ENCODE measurements around the gene METTL1.
"Not testable (repeated sequence)": the region's sequence is repeated elsewhere in the genome, so short reads cannot be mapped to it uniquely, and the experiment has no call there.

METTL1 gene

DNA sequence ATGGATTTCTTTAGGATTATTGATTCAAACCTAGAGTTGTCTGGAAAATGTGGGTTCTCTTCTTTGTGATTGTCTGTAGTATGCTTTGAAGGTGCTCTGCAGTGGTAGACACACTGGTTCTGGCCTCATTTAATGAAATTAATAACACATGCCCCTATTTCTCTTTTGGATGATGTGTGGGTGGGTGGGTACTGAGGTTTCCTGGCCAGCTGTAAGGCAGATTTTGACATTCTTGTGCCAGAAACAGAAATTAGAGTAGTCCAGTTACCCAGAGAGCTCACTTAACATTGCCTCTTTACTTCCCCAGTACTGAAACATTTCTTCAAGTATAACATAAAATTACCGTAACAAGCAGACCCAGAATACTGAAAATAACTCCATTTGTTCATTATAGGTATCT, 25.1 kb upstream of the METTL1 start:
- no peak for DNase-seq (ENCODE audit: low read depth)

GRCh38 chr12:57795354-57795753, 23.4 kb upstream of the METTL1 start:
- no peak for DNase-seq (ENCODE audit: low read depth)

GRCh38 chr12:57793920-57794319, 22.0 kb upstream of the METTL1 start:
- no peak for DNase-seq (ENCODE audit: low read depth)

DNA sequence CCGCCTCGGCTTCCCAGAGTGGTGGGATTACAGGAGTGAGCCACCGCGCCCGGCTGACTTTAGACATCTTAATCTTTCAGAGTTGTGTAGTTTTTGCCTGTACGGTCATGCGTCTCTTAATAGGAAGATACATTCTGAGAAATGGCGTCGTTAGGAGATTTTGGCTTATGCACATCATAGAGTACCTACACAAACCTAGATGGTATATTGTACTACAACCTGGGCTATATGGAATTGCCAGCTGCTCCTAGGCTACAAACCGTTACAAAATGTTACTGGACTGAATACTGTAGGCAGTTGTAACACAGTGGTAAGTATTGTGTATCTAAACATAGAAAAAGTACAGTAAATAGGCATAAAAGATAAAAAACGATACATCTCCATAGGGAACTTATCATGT, 12.0 kb upstream of the METTL1 start:
- no peak for DNase-seq (ENCODE audit: low read depth)

DNA sequence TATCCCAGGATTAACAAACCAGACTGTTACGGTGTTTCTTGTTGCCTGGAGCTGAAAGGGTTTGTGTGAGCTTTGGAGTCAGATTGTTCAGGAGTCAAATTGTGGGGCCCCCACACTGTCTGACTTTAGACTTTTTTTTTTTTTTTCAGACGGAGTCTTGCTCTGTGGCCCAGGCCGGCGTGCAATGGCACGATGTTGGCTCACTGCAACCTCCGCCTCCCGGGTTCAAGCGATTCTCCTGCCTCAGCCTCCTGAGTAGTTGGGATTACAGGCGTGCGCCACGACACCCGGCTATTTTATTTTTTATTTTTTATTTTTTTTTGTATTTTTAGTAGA, 11.5 kb upstream of the METTL1 start:
- no peak for DNase-seq (ENCODE audit: low read depth)

DNA sequence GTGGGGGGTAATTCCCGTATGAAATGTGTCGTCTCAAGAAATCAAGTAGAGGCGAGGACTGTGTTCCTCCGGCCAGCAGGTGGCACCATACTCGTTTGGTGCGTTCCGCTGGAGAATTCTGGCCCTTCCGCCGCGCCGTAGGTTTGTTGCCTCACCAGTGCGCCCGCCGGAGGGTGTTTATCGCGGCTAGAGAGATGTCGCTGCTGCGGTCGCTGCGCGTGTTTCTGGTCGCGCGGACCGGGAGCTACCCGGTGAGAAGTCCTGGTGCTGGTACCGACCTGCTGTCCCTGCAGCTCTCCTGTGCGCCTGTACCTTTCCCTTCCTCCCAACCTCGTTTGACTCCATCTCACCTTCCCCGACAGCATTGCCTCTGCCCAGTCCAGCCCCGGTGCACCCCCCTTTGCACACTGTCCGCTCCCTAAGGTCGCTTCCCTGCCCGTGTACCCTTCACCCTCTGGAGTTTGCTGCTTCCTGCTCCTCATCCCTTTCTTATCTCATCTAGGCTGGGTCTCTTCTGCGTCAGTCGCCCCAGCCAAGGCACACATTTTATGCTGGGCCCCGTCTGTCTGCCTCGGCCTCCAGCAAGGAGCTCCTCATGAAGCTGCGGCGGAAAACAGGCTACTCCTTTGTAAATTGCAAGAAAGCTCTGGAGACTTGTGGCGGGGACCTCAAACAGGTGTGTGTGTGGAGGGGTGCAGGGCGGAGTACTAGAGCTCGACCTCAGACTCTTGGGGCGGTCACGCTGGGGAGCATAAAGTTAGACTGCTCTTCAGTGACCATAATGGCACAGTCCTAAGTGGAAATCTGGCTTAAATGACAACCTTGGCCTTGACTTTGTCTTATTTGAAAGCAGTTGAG, 10.9 kb upstream of the METTL1 start, which contains the start of gene TSFM:
TSS of gene TSFM (plus strand) at position 180 of the 858 bp plus-strand sequence. CDS start at position 195, 15 bp downstream.
- peak; percentile 76 for DNase-seq (ENCODE audit: low read depth)

GRCh38 chr12:57782243-57782607, 10.3 kb upstream of the METTL1 start:
- DNase-seq (ENCODE audit: low read depth): no peak

GRCh38 chr12:57781801-57782200, 9.9 kb upstream of the METTL1 start:
- no peak for DNase-seq (ENCODE audit: low read depth)

DNA sequence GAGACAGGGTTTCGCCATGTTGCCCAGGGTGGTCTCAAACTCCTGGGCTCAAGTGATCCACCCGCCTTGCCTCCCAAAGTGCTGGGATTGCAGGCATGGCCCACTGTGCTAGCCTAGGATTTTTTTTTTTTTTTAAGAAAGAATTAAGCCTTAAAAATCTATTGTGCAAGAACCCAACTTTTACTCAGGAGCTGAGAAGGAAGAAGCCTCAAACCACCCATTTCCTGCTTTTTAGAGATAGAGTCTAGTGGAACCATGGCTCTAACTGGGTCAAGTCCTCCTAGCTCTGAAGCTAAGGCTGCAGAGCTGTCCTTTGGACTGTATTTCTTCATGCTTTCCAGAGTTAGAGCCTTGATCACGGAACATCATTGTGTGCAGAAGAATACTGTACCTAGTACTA, 9.3 kb upstream of the METTL1 start:
- no peak for DNase-seq (ENCODE audit: low read depth)

DNA sequence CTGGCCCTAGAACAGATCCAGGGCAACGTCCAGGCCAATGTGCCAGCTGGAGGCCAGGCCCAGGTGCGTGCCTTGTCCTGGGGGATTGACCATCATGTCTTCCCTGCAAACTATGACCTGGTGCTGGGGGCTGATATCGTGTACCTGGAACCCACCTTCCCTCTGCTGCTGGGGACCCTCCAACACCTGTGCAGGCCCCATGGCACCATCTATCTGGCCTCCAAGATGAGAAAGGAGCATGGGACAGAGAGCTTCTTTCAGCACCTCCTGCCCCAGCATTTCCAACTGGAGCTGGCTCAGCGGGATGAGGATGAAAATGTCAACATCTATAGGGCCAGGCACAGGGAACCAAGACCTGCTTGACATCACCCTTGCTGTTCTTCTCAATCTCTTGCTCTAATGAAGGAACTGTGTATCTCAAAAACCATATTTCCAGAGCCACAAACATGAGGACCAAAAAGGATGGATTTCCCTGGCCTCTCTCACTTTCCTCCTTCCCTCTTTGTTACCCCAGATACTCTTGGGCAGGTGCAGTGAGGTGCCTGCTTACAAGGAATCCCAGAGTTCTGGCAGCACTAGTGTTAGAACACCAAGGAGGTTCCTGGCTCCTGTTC, 8.5 kb upstream of the METTL1 start:
- DNase-seq (ENCODE audit: low read depth): no peak

DNA sequence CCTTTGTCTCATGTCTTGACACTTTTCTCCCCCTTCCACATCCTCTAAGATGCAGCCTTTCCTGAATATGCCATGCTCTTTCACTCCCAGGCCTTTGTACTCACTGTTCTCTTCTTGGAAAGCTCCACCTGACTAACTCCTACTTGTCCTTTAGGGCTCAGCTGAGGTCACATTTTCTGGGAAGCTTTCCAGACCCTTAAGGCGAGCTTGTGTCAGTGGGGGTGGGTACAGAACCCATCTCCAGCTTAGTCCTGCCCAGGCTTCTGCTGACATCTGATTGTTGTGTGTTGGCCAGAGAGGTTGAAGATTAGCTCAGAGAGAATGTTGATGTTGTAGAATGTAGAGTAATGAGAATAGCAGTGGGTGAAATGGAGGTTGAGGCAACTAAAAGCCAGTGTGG, 7.8 kb upstream of the METTL1 start:
- no peak for DNase-seq (ENCODE audit: low read depth)

GRCh38 chr12:57777911-57778310, 6.0 kb upstream of the METTL1 start:
- no peak for DNase-seq (ENCODE audit: low read depth)

- DNase-seq (ENCODE audit: low read depth): no peak
These were observed 5.5 kb upstream of the METTL1 start for GRCh38 chr12:57777367-57777766.

DNA sequence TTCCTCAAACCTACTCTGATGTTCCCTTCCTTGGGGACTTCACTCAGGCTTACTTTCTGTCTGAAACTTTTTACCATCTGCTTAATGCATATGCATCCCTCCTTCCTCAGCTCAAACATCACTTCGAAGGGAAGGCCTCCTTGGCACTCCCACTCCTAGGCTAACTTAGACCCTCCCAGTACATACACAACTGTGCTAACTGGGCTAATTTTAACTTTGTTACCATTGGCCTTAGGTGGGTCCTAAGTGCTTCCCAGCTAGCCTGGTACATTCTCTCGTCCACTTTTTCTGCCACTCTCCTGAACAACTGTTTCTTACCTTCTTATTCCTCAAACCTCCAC, 4.3 kb upstream of the METTL1 start:
- DNase-seq (ENCODE audit: low read depth): no peak

DNA sequence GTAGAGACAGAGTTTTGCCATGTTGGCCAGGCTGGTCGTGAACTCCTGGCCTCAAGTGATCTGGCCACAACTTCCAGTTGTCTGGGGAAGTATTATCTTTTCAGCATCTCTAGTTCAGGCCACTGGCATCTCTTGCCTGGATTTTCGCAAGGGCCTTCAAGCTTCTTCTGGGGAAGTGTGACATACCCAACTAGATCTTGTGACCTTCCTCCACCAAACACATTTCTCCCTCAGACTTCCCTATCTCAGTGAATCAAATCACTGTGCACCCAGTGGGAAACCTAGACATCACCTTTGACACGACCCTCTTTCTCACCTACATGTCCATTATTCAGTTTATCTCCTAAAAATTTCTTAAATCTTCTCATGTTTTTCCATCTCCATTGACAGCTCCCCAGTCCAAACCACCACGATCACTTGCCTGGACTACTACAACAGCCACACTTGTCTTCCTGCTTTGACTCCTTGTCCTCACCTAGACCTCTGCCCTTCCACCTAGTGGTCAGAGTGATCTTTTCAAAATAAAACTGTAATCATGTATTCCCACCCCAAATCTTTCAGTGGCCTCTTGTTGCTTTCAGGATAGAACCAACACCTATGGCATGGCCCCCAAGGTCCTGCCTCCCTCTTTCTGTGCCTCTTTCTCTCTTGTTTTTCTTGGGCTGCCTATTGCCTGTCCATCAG, 3.8 kb upstream of the METTL1 start:
- DNase-seq (ENCODE audit: low read depth): no peak

DNA sequence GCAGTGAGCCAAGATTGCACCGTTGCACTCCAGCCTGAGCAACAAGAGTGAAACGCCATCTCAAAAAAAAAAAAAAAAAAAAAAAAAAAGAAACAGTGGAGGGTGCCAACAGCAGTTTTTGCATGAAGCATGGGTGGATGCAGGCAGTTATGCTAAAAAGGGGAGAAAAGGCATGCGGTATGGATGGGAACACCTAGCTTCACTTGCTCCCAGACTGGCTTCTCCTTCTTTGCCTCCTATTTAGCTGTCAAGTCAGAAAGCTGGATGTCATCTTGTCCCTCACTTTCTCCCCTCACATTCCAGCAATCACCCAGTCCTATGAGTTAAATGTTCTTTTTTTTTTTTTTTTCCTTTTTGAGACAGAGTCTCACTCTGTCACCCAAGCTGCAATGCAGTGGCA, 3.1 kb upstream of the METTL1 start:
- no peak for DNase-seq (ENCODE audit: low read depth)

DNA sequence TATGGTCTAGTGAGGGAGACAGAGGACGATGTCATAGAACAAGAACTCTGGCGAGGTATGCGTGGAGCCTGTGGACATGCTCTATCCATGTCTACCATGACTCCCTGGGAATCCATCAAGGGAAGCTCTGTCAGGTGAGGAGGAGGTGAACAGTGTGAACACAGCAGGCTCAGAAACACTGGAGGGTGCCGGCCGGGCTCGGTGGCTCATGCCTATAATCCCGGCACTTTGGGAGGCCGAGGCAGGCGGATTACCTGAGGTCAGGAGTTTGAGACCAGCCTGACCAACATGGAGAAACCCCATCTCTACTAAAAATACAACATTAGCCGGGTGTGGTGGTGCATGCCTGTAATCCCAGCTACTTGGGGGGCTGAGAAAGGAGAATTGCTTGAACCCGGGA, 2.7 kb upstream of the METTL1 start:
- DNase-seq (ENCODE audit: low read depth): not testable (repeated sequence)

GRCh38 chr12:57772429-57773322, 771 bp upstream of the METTL1 start, which contains the start of gene EEF1AKMT3:
EEF1AKMT3 (plus strand) TSS chr12:57772614; CDS start chr12:57772725, 111 bp downstream.
- DNase-seq (ENCODE audit: low read depth): no peak

GRCh38 chr12:57771236-57771872, 551 bp downstream of the METTL1 start:
- no peak for DNase-seq (ENCODE audit: low read depth)

DNA sequence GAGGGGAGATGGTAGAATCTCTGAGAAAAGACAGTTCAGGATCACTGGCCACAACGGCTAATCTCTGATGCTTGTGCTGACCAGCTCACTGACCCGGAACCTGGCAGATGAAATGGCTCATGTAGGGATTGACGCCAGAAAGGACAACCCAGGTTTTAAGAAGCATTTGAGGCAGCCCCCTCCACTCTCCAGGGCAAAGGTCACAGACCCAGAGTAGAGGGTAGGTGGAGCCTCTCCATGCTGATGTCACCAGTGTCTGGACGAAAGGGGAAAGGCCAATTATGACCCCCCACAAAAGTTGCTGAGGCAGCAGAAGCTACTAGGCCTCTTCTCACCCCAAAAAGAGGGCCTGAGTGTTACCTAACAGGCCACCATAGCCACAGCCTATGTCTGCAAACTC, 1.2 kb downstream of the METTL1 start:
- DNase-seq (ENCODE audit: low read depth): no peak

GRCh38 chr12:57769594-57769993, 2.3 kb downstream of the METTL1 start:
- no peak for DNase-seq (ENCODE audit: low read depth)

- no peak for DNase-seq (ENCODE audit: low read depth)
These were observed 4.0 kb downstream of the METTL1 start for GRCh38 chr12:57767876-57768275.
